Measurements from ENCODE around the gene TRPM8. TPM values are rescaled to one million over a fixed set of nuclear protein-coding genes. Genes with fewer than 3 reads are reported as not detected.

Gene TRPM8
- total and polyA plus RNA-seq, 2 of the 13 experiments (the other 11 are each of a cell fraction or from before 2014, with no cell fraction given), result 0.12 TPM; not detected in 1

- Histone ChIP-seq H3K9ac (ENCODE audit: insufficient read depth, low read depth, low read length) (no peak overlapping the region), H3K9me3 (ENCODE audit: low read length) (no peaks in the 10 kb centered on the region), H3K4me3 (replicated peaks in 1 of 3; ENCODE audit: insufficient read depth in 1 of 3, low read depth in 2 of 3, low read length in 3 of 3) (no peak overlapping the region), H3K27me3 (ENCODE audit: control insufficient read depth in 1 of 2, insufficient read depth in 2 of 2, low read length in 2 of 2) (peaks cover 0 to 13% of the 10 kb centered on the region in 2 experiments; a peak in 3 of 5 replicates), H3K79me2 (ENCODE audit: insufficient read depth, low read length) (no peaks in the 10 kb centered on the region), H4K20me1 (ENCODE audit: insufficient read depth, low read length) (no peaks in the 10 kb centered on the region), H3K27ac (ENCODE audit: extremely low read length, insufficient read depth, low read length) (no peak overlapping the region), H3K4me1 (ENCODE audit: insufficient read depth, low read length) (no peaks in the 10 kb centered on the region), H3K4me2 (ENCODE audit: low read depth, low read length) (no peak overlapping the region), H2AFZ (ENCODE audit: low read length) (no peak overlapping the region), H3K36me3 (replicated peaks in 1 of 2; ENCODE audit: control insufficient read depth in 1 of 2, insufficient read depth in 2 of 2, low read length in 2 of 2) (no peaks in the 10 kb centered on the region)
- ChIA-PET POLR2A (no interaction called here), CTCF (ENCODE audit: low intra/inter-chr PET ratio, low total read pairs) (no interaction called here)
- 11% methylated on average over 3 of the region's 3 CpGs for WGBS (ENCODE audit: low lambda C conversion rate)
- intact Hi-C loops (cut with micrococcal nuclease; ENCODE audit: unreplicated experiment) (no loop called here), in situ Hi-C loops (cut with HindIII; ENCODE audit: extremely low pct_ligation_motif_present, low pct_unique_long_range_greater_than_20kb) (no loop called here)
- no peak for FAIRE-seq
- no peak for DNase-seq (ENCODE audit: low spot score)
- BruUV-seq (replicated peaks), result no TSS peak
- TF ChIP-seq CREB1 (IDR thresholded peaks at IDR 0.05) (peak; percentile 20; the same call in 1 of the 2 replicates), CREB1 (CRISPR knock-in tag; IDR thresholded peaks at IDR 0.05) (no peak), AFF4 (CRISPR knock-in tag; IDR thresholded peaks at IDR 0.05) (no peak), MZF1 (CRISPR knock-in tag; IDR thresholded peaks at IDR 0.05; ENCODE audit: borderline replicate concordance) (no peak)
- ATAC-seq, result no peak
Measured at GRCh38 chr2:233907627-233908026, 9.5 kb upstream of the TRPM8 start.
